Measurements from ENCODE around the gene AHDC1.

The AHDC1 gene, protein sequence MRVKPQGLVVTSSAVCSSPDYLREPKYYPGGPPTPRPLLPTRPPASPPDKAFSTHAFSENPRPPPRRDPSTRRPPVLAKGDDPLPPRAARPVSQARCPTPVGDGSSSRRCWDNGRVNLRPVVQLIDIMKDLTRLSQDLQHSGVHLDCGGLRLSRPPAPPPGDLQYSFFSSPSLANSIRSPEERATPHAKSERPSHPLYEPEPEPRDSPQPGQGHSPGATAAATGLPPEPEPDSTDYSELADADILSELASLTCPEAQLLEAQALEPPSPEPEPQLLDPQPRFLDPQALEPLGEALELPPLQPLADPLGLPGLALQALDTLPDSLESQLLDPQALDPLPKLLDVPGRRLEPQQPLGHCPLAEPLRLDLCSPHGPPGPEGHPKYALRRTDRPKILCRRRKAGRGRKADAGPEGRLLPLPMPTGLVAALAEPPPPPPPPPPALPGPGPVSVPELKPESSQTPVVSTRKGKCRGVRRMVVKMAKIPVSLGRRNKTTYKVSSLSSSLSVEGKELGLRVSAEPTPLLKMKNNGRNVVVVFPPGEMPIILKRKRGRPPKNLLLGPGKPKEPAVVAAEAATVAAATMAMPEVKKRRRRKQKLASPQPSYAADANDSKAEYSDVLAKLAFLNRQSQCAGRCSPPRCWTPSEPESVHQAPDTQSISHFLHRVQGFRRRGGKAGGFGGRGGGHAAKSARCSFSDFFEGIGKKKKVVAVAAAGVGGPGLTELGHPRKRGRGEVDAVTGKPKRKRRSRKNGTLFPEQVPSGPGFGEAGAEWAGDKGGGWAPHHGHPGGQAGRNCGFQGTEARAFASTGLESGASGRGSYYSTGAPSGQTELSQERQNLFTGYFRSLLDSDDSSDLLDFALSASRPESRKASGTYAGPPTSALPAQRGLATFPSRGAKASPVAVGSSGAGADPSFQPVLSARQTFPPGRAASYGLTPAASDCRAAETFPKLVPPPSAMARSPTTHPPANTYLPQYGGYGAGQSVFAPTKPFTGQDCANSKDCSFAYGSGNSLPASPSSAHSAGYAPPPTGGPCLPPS (N-terminal part only)

DNA sequence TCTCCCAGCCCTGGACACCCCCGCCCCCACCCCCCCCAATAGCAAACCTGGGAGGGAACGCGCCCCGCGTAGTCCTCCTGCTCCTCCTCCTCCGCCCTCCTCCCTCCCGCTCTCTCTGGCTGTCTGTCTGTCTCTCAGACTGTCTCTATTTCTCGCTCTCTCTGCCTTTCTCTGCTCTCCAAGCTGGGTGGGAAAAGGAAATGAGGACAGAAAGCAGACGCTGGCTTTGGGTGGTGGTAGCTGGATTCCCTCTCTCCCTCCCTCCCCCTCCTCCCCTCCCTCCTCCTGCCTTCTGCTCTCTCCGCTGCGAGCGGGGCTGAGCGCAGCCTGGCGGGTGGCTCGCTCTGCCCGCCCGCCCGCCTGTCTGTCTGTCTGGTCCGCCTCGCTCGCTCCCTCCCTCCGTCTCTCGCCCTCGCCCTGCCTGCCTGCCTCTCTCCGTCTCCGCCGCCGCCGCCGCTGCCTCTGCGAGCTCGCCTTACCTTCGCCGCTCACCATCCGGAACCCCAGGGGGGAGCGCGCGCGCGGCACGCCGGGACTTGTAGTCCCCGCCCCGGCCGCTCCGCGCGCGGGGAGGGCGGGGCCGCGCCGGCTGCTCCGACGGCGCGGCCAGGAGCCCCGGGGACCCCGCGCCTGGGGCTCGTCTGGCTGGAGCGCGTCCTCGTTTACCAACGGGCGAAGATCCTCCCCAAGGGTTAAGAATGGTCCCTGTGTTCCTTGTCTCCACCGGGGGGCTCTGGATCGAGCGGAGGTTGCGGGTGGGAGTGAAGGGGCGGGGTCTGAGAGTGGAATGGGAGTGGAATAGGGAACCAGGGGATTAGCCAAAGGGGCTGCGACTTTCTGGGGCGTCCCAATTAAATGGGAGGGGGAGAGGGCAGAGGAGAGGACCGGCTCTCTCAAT lies at the start of gene AHDC1:
Gene AHDC1 (minus strand): TSS at position 464 of the 898 bp plus-strand sequence. CDS start 52,029 bp downstream, outside the sequence.
- peaks cover 49% of the 10 kb centered on the region for H3K4me1 ChIP-seq (ENCODE audit: insufficient read depth, low read length)
- no peak within 1 kb of the TSS for H3K27ac ChIP-seq (ENCODE audit: low read length)
- peak within 1 kb of the TSS; percentile 81 for H3K4me3 ChIP-seq (ENCODE audit: low read length)
- H3K36me3 ChIP-seq (ENCODE audit: insufficient read depth, low read depth, low read length) = no peaks in the 10 kb centered on the region
- peaks cover 8% of the 10 kb centered on the region for H3K27me3 ChIP-seq (ENCODE audit: insufficient read depth, low read length)
- H3K9me3 ChIP-seq (ENCODE audit: insufficient read depth, low read depth, low read length) = no peaks in the 10 kb centered on the region
- peak within 1 kb of the TSS; percentile 66; the same call in 1 of the 2 replicates for H3K9ac ChIP-seq (ENCODE audit: low read depth, low read length)

GRCh38 chr1:27652111-27652864 lies 48.3 kb upstream of the AHDC1 start:
- Histone ChIP-seq H3K36me3 (ENCODE audit: insufficient read depth, low read depth, low read length) (no peaks in the 10 kb centered on the region), H3K27ac (ENCODE audit: low read length) (no peak overlapping the region), H3K9me3 (ENCODE audit: insufficient read depth, low read depth, low read length) (no peaks in the 10 kb centered on the region), H3K9ac (ENCODE audit: low read depth, low read length) (no peak overlapping the region), H3K4me3 (ENCODE audit: low read length) (no peak overlapping the region), H3K4me1 (ENCODE audit: insufficient read depth, low read length) (peaks cover 15% of the 10 kb centered on the region; the same call in 1 of the 2 replicates), H3K27me3 (ENCODE audit: insufficient read depth, low read length) (no peaks in the 10 kb centered on the region)

GRCh38 chr1:27650539-27651175 lies 46.7 kb upstream of the AHDC1 start:
- H3K36me3 ChIP-seq (ENCODE audit: insufficient read depth, low read depth, low read length) = no peaks in the 10 kb centered on the region
- H3K27ac ChIP-seq (ENCODE audit: low read length) = no peak overlapping the region
- no peak overlapping the region; the same call in 1 of the 2 replicates for H3K9ac ChIP-seq (ENCODE audit: low read depth, low read length)
- no peaks in the 10 kb centered on the region for H3K9me3 ChIP-seq (ENCODE audit: insufficient read depth, low read depth, low read length)
- no peak overlapping the region for H3K4me3 ChIP-seq (ENCODE audit: low read length)
- peaks cover 13% of the 10 kb centered on the region; the same call in 1 of the 2 replicates for H3K4me1 ChIP-seq (ENCODE audit: insufficient read depth, low read length)
- H3K27me3 ChIP-seq (ENCODE audit: insufficient read depth, low read length) = no peaks in the 10 kb centered on the region

GRCh38 chr1:27650171-27650538 lies 46.2 kb upstream of the AHDC1 start:
- Histone ChIP-seq H3K9ac (ENCODE audit: low read depth, low read length) (no peak overlapping the region; the same call in 1 of the 2 replicates), H3K27me3 (ENCODE audit: insufficient read depth, low read length) (no peaks in the 10 kb centered on the region), H3K4me1 (ENCODE audit: insufficient read depth, low read length) (peaks cover 13% of the 10 kb centered on the region; the same call in 1 of the 2 replicates), H3K9me3 (ENCODE audit: insufficient read depth, low read depth, low read length) (no peaks in the 10 kb centered on the region), H3K36me3 (ENCODE audit: insufficient read depth, low read depth, low read length) (no peaks in the 10 kb centered on the region), H3K4me3 (ENCODE audit: low read length) (no peak overlapping the region), H3K27ac (ENCODE audit: low read length) (no peak overlapping the region)

DNA sequence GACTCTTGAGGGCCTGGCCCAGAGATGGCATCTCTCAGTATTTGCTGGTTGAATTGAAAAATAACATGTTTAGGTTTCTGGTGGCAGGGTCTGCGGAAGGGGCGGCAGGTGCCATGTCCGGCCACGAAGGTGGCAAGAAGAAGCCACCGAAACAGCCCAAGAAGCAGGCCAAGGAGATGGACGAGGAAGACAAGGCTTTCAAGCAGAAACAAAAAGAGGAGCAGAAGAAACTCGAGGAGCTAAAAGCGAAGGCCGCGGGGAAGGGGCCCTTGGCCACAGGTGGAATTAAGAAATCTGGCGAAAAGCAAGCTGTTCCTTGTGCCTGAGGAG lies 45.3 kb upstream of the AHDC1 start:
- Histone ChIP-seq H3K27ac (ENCODE audit: low read length) (no peak overlapping the region), H3K9ac (ENCODE audit: low read depth, low read length) (no peak overlapping the region), H3K4me1 (ENCODE audit: insufficient read depth, low read length) (peaks cover 13% of the 10 kb centered on the region; the same call in 1 of the 2 replicates), H3K9me3 (ENCODE audit: insufficient read depth, low read depth, low read length) (no peaks in the 10 kb centered on the region), H3K27me3 (ENCODE audit: insufficient read depth, low read length) (no peaks in the 10 kb centered on the region), H3K4me3 (ENCODE audit: low read length) (no peak overlapping the region), H3K36me3 (ENCODE audit: insufficient read depth, low read depth, low read length) (no peaks in the 10 kb centered on the region)

GRCh38 chr1:27648602-27649305 lies 44.8 kb upstream of the AHDC1 start:
- no peaks in the 10 kb centered on the region for H3K9me3 ChIP-seq (ENCODE audit: insufficient read depth, low read depth, low read length)
- no peak overlapping the region for H3K4me3 ChIP-seq (ENCODE audit: low read length)
- no peaks in the 10 kb centered on the region for H3K27me3 ChIP-seq (ENCODE audit: insufficient read depth, low read length)
- H3K4me1 ChIP-seq (ENCODE audit: insufficient read depth, low read length) = peaks cover 13% of the 10 kb centered on the region; the same call in 1 of the 2 replicates
- no peaks in the 10 kb centered on the region for H3K36me3 ChIP-seq (ENCODE audit: insufficient read depth, low read depth, low read length)
- no peak overlapping the region for H3K9ac ChIP-seq (ENCODE audit: low read depth, low read length)
- no peak overlapping the region for H3K27ac ChIP-seq (ENCODE audit: low read length)

GRCh38 chr1:27647328-27647727 lies 43.4 kb upstream of the AHDC1 start:
- Histone ChIP-seq H3K9ac (ENCODE audit: low read depth, low read length) (no peak overlapping the region), H3K27me3 (ENCODE audit: insufficient read depth, low read length) (no peaks in the 10 kb centered on the region), H3K27ac (ENCODE audit: low read length) (no peak overlapping the region), H3K9me3 (ENCODE audit: insufficient read depth, low read depth, low read length) (no peaks in the 10 kb centered on the region), H3K36me3 (ENCODE audit: insufficient read depth, low read depth, low read length) (no peaks in the 10 kb centered on the region), H3K4me3 (ENCODE audit: low read length) (no peak overlapping the region), H3K4me1 (ENCODE audit: insufficient read depth, low read length) (peaks cover 13% of the 10 kb centered on the region; the same call in 1 of the 2 replicates)

DNA sequence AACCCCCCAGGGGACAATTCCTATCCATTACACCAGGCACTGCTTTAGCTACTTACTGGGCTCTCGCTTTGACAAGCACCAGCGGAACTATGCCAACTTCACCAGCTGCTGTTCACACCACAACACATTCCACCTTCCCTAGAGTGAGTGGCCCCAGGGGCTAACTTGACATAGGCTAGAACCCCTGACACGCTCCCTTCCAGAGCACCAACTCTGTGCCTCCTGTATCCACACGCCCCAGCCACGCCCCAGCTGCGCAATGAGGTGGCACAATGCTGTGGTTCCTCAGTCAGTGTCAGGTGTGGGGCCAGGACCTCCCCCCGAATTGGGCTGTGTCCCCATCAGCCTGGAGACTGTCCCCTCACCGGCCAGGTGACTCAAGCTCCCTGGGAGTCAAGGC lies 42.7 kb upstream of the AHDC1 start:
- Histone ChIP-seq H3K4me3 (ENCODE audit: low read length) (no peak overlapping the region), H3K27ac (ENCODE audit: low read length) (no peak overlapping the region), H3K4me1 (ENCODE audit: insufficient read depth, low read length) (peaks cover 13% of the 10 kb centered on the region; the same call in 1 of the 2 replicates), H3K9ac (ENCODE audit: low read depth, low read length) (no peak overlapping the region), H3K9me3 (ENCODE audit: insufficient read depth, low read depth, low read length) (no peaks in the 10 kb centered on the region), H3K36me3 (ENCODE audit: insufficient read depth, low read depth, low read length) (no peaks in the 10 kb centered on the region), H3K27me3 (ENCODE audit: insufficient read depth, low read length) (no peaks in the 10 kb centered on the region)

GRCh38 chr1:27645071-27645415 lies 41.1 kb upstream of the AHDC1 start:
- Histone ChIP-seq H3K4me3 (ENCODE audit: low read length) (no peak overlapping the region), H3K27me3 (ENCODE audit: insufficient read depth, low read length) (no peaks in the 10 kb centered on the region), H3K36me3 (ENCODE audit: insufficient read depth, low read depth, low read length) (no peaks in the 10 kb centered on the region), H3K4me1 (ENCODE audit: insufficient read depth, low read length) (peaks cover under 1% of the 10 kb centered on the region; the same call in 1 of the 2 replicates), H3K9ac (ENCODE audit: low read depth, low read length) (no peak overlapping the region), H3K27ac (ENCODE audit: low read length) (no peak overlapping the region), H3K9me3 (ENCODE audit: insufficient read depth, low read depth, low read length) (no peaks in the 10 kb centered on the region)

Measured in iPS-20b (cell line).